Measurements from ENCODE around the gene SLC4A11.

Gene SLC4A11

GRCh38 chr20:3203315-3204123 lies 35.5 kb downstream of the SLC4A11 start:
- peak; percentile 39 to 66 for DNase-seq (ENCODE audit: low read depth in 1 of 2, low spot score in 1 of 2)
- in situ Hi-C loops (cut with HindIII; ENCODE audit: low pct_unique_long_range_greater_than_20kb, low sequenced_read_pairs) = no loop called here
- TF ChIP-seq JUND (IDR thresholded peaks at IDR 0.05; ENCODE audit: low read depth) = no peak

GRCh38 chr20:3202965-3203314 lies 36.0 kb downstream of the SLC4A11 start:
- no peak for TF ChIP-seq JUND (IDR thresholded peaks at IDR 0.05; ENCODE audit: low read depth)

GRCh38 chr20:3199976-3200755 lies 38.8 kb downstream of the SLC4A11 start:
- in situ Hi-C loops (cut with HindIII; ENCODE audit: low pct_unique_long_range_greater_than_20kb, low sequenced_read_pairs) = no loop called here
- no peak for TF ChIP-seq JUND (IDR thresholded peaks at IDR 0.05; ENCODE audit: low read depth)
- DNase-seq (ENCODE audit: low read depth in 1 of 2, low spot score in 1 of 2) = no peak

More at GRCh38 chr20:3202965-3203314, 36.0 kb downstream of the SLC4A11 start:
- no peak for DNase-seq (ENCODE audit: low read depth in 1 of 2, low spot score in 1 of 2)
- in situ Hi-C loops (cut with HindIII; ENCODE audit: low pct_unique_long_range_greater_than_20kb, low sequenced_read_pairs) = no loop called here

GRCh38 chr20:3199206-3199605 lies 39.8 kb downstream of the SLC4A11 start:
- no peak for TF ChIP-seq JUND (IDR thresholded peaks at IDR 0.05; ENCODE audit: low read depth)
- DNase-seq (ENCODE audit: low read depth in 1 of 2, low spot score in 1 of 2) = no peak
- in situ Hi-C loops (cut with HindIII; ENCODE audit: low pct_unique_long_range_greater_than_20kb, low sequenced_read_pairs) = no loop called here

- no peak for TF ChIP-seq JUND (IDR thresholded peaks at IDR 0.05; ENCODE audit: low read depth)
- in situ Hi-C loops (cut with HindIII; ENCODE audit: low pct_unique_long_range_greater_than_20kb, low sequenced_read_pairs) = no loop called here
- DNase-seq (ENCODE audit: low read depth in 1 of 2, low spot score in 1 of 2) = no peak
Measured at GRCh38 chr20:3195590-3196237, 43.3 kb downstream of the SLC4A11 start.

- no peak for TF ChIP-seq JUND (IDR thresholded peaks at IDR 0.05; ENCODE audit: low read depth)
- in situ Hi-C loops (cut with HindIII; ENCODE audit: low pct_unique_long_range_greater_than_20kb, low sequenced_read_pairs) = no loop called here
- DNase-seq (ENCODE audit: low read depth in 1 of 2, low spot score in 1 of 2) = no peak
Measured at GRCh38 chr20:3194617-3195280, 44.2 kb downstream of the SLC4A11 start.

- in situ Hi-C loops (cut with HindIII; ENCODE audit: low pct_unique_long_range_greater_than_20kb, low sequenced_read_pairs) = no loop called here
- no peak for DNase-seq (ENCODE audit: low read depth in 1 of 2, low spot score in 1 of 2)
- TF ChIP-seq JUND (IDR thresholded peaks at IDR 0.05; ENCODE audit: low read depth) = no peak
Measured at GRCh38 chr20:3193806-3194616, 45.0 kb downstream of the SLC4A11 start.

- no peak for TF ChIP-seq JUND (IDR thresholded peaks at IDR 0.05; ENCODE audit: low read depth)
- in situ Hi-C loops (cut with HindIII; ENCODE audit: low pct_unique_long_range_greater_than_20kb, low sequenced_read_pairs) = no loop called here
- no peak for DNase-seq (ENCODE audit: low read depth in 1 of 2, low spot score in 1 of 2)
Measured at GRCh38 chr20:3192226-3193015, 46.6 kb downstream of the SLC4A11 start.

- in situ Hi-C loops (cut with HindIII; ENCODE audit: low pct_unique_long_range_greater_than_20kb, low sequenced_read_pairs) = no loop called here
- TF ChIP-seq JUND (IDR thresholded peaks at IDR 0.05; ENCODE audit: low read depth) = no peak
- DNase-seq (ENCODE audit: low read depth in 1 of 2, low spot score in 1 of 2) = no peak
Measured at GRCh38 chr20:3190681-3191111, 48.3 kb downstream of the SLC4A11 start.

GRCh38 chr20:3189561-3190131 lies 49.3 kb downstream of the SLC4A11 start:
- in situ Hi-C loops (cut with HindIII; ENCODE audit: low pct_unique_long_range_greater_than_20kb, low sequenced_read_pairs) = no loop called here
- TF ChIP-seq JUND (IDR thresholded peaks at IDR 0.05; ENCODE audit: low read depth) = no peak
- DNase-seq (ENCODE audit: low read depth in 1 of 2, low spot score in 1 of 2) = no peak

Data from T47D (cell line).